ENCODE results near the gene NPLOC4.

Gene NPLOC4

GRCh38 chr17:81662002-81662401 lies 25.1 kb upstream of the NPLOC4 start:
- DNase-seq (ENCODE audit: low read depth, low spot score): no peak
- no peaks in the 10 kb centered on the region for H3K9me3 ChIP-seq (ENCODE audit: control insufficient read depth, insufficient read depth, low read length)
- H3K27ac ChIP-seq (ENCODE audit: low read length): no peak overlapping the region
- no peaks in the 10 kb centered on the region for H3K27me3 ChIP-seq (ENCODE audit: control insufficient read depth, insufficient read depth, low read length)
- H3K4me3 ChIP-seq (ENCODE audit: low read length): no peak overlapping the region
- H3K36me3 ChIP-seq (ENCODE audit: control insufficient read depth, insufficient read depth, low read length): peaks cover 8% of the 10 kb centered on the region; the same call in 1 of the 2 replicates
- no CpG with 5 or more reads among the region's 4 CpGs for WGBS (ENCODE audit: insufficient coverage, insufficient read length)
- peaks cover 4% of the 10 kb centered on the region for H3K4me1 ChIP-seq (ENCODE audit: control insufficient read depth, insufficient read depth, low read length)

DNA sequence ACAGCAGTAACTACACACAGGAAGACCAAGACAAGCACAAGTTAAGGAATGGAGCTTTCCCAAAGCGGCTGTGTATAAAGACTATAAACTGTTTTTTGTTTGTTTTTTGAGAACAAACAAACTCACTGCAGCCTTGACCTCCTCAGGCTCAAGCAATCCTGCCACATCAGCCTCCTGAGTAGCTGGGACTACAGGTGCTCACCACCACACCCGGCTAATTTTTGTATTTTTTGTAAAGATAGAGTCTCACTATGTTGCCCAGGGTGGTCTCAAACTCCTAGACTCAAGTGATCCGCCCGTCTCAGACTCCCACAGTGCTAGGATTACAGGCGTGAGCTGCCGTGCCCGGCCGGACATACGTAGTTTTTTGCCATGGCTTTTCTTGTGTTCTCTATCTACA lies 23.5 kb upstream of the NPLOC4 start:
- WGBS (ENCODE audit: insufficient coverage, insufficient read length): no CpG with 5 or more reads among the region's 9 CpGs
- Histone ChIP-seq H3K4me1 (ENCODE audit: control insufficient read depth, insufficient read depth, low read length) (peaks cover 2% of the 10 kb centered on the region; the same call in 1 of the 2 replicates), H3K36me3 (ENCODE audit: control insufficient read depth, insufficient read depth, low read length) (peaks cover 8% of the 10 kb centered on the region; the same call in 1 of the 2 replicates), H3K4me3 (ENCODE audit: low read length) (no peak overlapping the region), H3K27me3 (ENCODE audit: control insufficient read depth, insufficient read depth, low read length) (no peaks in the 10 kb centered on the region), H3K9me3 (ENCODE audit: control insufficient read depth, insufficient read depth, low read length) (no peaks in the 10 kb centered on the region), H3K27ac (ENCODE audit: low read length) (no peak overlapping the region)
- no peak for DNase-seq (ENCODE audit: low read depth, low spot score)

DNA sequence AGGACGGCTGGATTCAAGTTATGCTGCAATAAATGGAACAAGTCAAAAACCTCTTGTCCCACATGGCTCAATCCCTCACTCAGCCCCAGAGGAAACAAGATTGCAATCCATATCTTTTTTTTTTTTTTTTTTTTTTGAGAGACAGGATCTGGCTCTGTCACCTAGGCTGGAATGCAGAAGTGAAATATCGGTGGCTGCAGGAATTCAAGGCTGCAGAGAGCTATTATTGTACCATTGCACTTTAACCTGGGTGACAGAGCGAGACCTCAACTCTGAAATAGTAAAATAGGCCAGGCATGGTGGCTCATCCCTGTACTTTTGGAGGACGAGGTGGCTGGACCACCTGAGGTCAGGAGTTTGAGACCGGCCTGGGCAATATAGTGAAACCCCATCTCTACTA lies 22.1 kb upstream of the NPLOC4 start:
- Histone ChIP-seq H3K36me3 (ENCODE audit: control insufficient read depth, insufficient read depth, low read length) (peaks cover under 1% of the 10 kb centered on the region; the same call in 1 of the 2 replicates), H3K4me1 (ENCODE audit: control insufficient read depth, insufficient read depth, low read length) (no peaks in the 10 kb centered on the region; the same call in 1 of the 2 replicates), H3K27ac (ENCODE audit: low read length) (no peak overlapping the region), H3K4me3 (ENCODE audit: low read length) (no peak overlapping the region), H3K27me3 (ENCODE audit: control insufficient read depth, insufficient read depth, low read length) (no peaks in the 10 kb centered on the region), H3K9me3 (ENCODE audit: control insufficient read depth, insufficient read depth, low read length) (no peaks in the 10 kb centered on the region)
- WGBS (ENCODE audit: insufficient coverage, insufficient read length): no CpG with 5 or more reads among the region's 5 CpGs
- no peak for DNase-seq (ENCODE audit: low read depth, low spot score)

- no peak overlapping the region for H3K27ac ChIP-seq (ENCODE audit: low read length)
- WGBS (ENCODE audit: insufficient coverage, insufficient read length): no CpG with 5 or more reads among the region's 4 CpGs
- no peak for DNase-seq (ENCODE audit: low read depth, low spot score)
These were observed 19.9 kb upstream of the NPLOC4 start for GRCh38 chr17:81656835-81657234.

GRCh38 chr17:81656118-81656743 lies 19.3 kb upstream of the NPLOC4 start, which contains the start of gene PDE6G:
TSS of gene PDE6G (minus strand) at chr17:81656542. CDS start at chr17:81653305, 3,237 bp downstream.
- Histone ChIP-seq H3K4me3 (ENCODE audit: low read length) (no peak within 1 kb of the TSS), H3K9me3 (ENCODE audit: control insufficient read depth, insufficient read depth, low read length) (no peaks in the 10 kb centered on the region), H3K27me3 (ENCODE audit: control insufficient read depth, insufficient read depth, low read length) (no peaks in the 10 kb centered on the region), H3K4me1 (ENCODE audit: control insufficient read depth, insufficient read depth, low read length) (peaks cover 5% of the 10 kb centered on the region), H3K27ac (ENCODE audit: low read length) (no peak within 1 kb of the TSS), H3K36me3 (ENCODE audit: control insufficient read depth, insufficient read depth, low read length) (no peaks in the 10 kb centered on the region)
- no peak for DNase-seq (ENCODE audit: low read depth, low spot score)
- WGBS (ENCODE audit: insufficient coverage, insufficient read length): no CpG with 5 or more reads among the region's 15 CpGs

More at GRCh38 chr17:81656835-81657234, 19.9 kb upstream of the NPLOC4 start:
- no peak overlapping the region for H3K4me3 ChIP-seq (ENCODE audit: low read length)
- H3K4me1 ChIP-seq (ENCODE audit: control insufficient read depth, insufficient read depth, low read length): peaks cover 5% of the 10 kb centered on the region
- H3K9me3 ChIP-seq (ENCODE audit: control insufficient read depth, insufficient read depth, low read length): no peaks in the 10 kb centered on the region
- no peaks in the 10 kb centered on the region for H3K27me3 ChIP-seq (ENCODE audit: control insufficient read depth, insufficient read depth, low read length)
- no peaks in the 10 kb centered on the region for H3K36me3 ChIP-seq (ENCODE audit: control insufficient read depth, insufficient read depth, low read length)

GRCh38 chr17:81655378-81656117 lies 18.6 kb upstream of the NPLOC4 start:
- H3K4me1 ChIP-seq (ENCODE audit: control insufficient read depth, insufficient read depth, low read length): peaks cover 5% of the 10 kb centered on the region
- no CpG with 5 or more reads among the region's 18 CpGs for WGBS (ENCODE audit: insufficient coverage, insufficient read length)
- DNase-seq (ENCODE audit: low read depth, low spot score): no peak

DNA sequence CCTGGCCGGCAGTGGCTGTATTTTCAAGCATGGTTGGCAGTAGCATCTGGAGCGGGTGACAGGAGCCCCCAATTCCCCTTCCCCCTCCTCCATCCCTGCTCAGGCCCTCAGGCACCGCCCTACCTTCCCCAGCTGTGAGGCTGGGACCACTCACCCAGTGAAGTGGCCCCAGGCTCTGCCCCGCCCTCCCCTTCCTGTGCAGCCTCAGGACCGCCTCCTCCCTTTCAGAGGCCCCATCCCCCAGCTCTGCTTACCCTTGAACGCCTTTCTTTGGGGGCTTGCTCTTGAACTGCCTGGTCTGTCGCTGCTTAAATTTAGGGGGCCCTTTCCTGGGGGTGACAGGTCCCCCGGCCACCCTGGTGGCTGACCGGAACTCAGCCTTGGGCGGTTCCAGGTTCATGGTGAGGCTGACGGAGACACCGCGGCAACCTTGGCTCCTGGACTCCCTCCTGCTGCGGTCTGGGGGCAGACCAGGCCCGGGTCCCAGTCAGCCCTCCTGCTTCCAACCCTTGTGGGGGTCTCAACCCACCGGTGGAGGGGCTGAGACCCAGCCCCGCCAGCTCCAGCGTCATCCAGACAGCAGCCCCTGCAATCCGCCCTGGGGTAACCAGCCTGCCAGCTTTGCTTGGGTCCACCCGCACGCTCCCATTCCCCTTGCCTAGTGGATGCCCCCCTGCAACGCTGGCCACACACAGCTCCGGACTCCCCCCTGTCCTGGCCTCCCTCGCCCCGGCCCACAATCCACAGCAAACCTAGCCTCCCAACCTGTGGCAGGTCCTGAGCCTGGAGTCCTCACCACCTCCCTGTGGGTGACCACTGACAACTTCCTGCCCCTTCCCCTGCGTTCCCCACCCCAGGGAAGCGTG lies 16.2 kb upstream of the NPLOC4 start:
- H3K9me3 ChIP-seq (ENCODE audit: control insufficient read depth, insufficient read depth, low read length): no peaks in the 10 kb centered on the region
- H3K27me3 ChIP-seq (ENCODE audit: control insufficient read depth, insufficient read depth, low read length): peaks cover 3% of the 10 kb centered on the region; the same call in 1 of the 2 replicates
- no peak overlapping the region for H3K4me3 ChIP-seq (ENCODE audit: low read length)
- H3K36me3 ChIP-seq (ENCODE audit: control insufficient read depth, insufficient read depth, low read length): no peaks in the 10 kb centered on the region
- WGBS (ENCODE audit: insufficient coverage, insufficient read length): no CpG with 5 or more reads among the region's 27 CpGs
- no peak for DNase-seq (ENCODE audit: low read depth, low spot score)
- peaks cover 5% of the 10 kb centered on the region for H3K4me1 ChIP-seq (ENCODE audit: control insufficient read depth, insufficient read depth, low read length)
- H3K27ac ChIP-seq (ENCODE audit: low read length): no peak overlapping the region

More at GRCh38 chr17:81655378-81656117, 18.6 kb upstream of the NPLOC4 start:
- H3K4me3 ChIP-seq (ENCODE audit: low read length): no peak overlapping the region
- H3K27ac ChIP-seq (ENCODE audit: low read length): no peak overlapping the region
- H3K36me3 ChIP-seq (ENCODE audit: control insufficient read depth, insufficient read depth, low read length): no peaks in the 10 kb centered on the region
- H3K27me3 ChIP-seq (ENCODE audit: control insufficient read depth, insufficient read depth, low read length): no peaks in the 10 kb centered on the region
- no peaks in the 10 kb centered on the region for H3K9me3 ChIP-seq (ENCODE audit: control insufficient read depth, insufficient read depth, low read length)

- Histone ChIP-seq H3K9me3 (ENCODE audit: control insufficient read depth, insufficient read depth, low read length) (no peaks in the 10 kb centered on the region), H3K4me3 (ENCODE audit: low read length) (no peak overlapping the region), H3K27me3 (ENCODE audit: control insufficient read depth, insufficient read depth, low read length) (peaks cover 11% of the 10 kb centered on the region), H3K4me1 (ENCODE audit: control insufficient read depth, insufficient read depth, low read length) (peaks cover 14% of the 10 kb centered on the region), H3K36me3 (ENCODE audit: control insufficient read depth, insufficient read depth, low read length) (no peaks in the 10 kb centered on the region), H3K27ac (ENCODE audit: low read length) (no peak overlapping the region)
- no peak for DNase-seq (ENCODE audit: low read depth, low spot score)
- WGBS (ENCODE audit: insufficient coverage, insufficient read length): no CpG with 5 or more reads among the region's 10 CpGs
These were observed 14.8 kb upstream of the NPLOC4 start for GRCh38 chr17:81651692-81652091.

- Histone ChIP-seq H3K27me3 (ENCODE audit: control insufficient read depth, insufficient read depth, low read length) (peaks cover 11% of the 10 kb centered on the region), H3K4me1 (ENCODE audit: control insufficient read depth, insufficient read depth, low read length) (peaks cover 14% of the 10 kb centered on the region), H3K36me3 (ENCODE audit: control insufficient read depth, insufficient read depth, low read length) (no peaks in the 10 kb centered on the region), H3K9me3 (ENCODE audit: control insufficient read depth, insufficient read depth, low read length) (no peaks in the 10 kb centered on the region), H3K4me3 (ENCODE audit: low read length) (no peak overlapping the region), H3K27ac (ENCODE audit: low read length) (no peak overlapping the region)
- no CpG with 5 or more reads among the region's 9 CpGs for WGBS (ENCODE audit: insufficient coverage, insufficient read length)
- no peak for DNase-seq (ENCODE audit: low read depth, low spot score)
These were observed 14.0 kb upstream of the NPLOC4 start for GRCh38 chr17:81650951-81651350.

GRCh38 chr17:81648707-81649085 lies 11.8 kb upstream of the NPLOC4 start:
- Histone ChIP-seq H3K4me3 (ENCODE audit: low read length) (peak overlapping the region; percentile 33; the same call in 1 of the 2 replicates), H3K9me3 (ENCODE audit: control insufficient read depth, insufficient read depth, low read length) (no peaks in the 10 kb centered on the region), H3K27me3 (ENCODE audit: control insufficient read depth, insufficient read depth, low read length) (peaks cover 11% of the 10 kb centered on the region), H3K27ac (ENCODE audit: low read length) (no peak overlapping the region), H3K36me3 (ENCODE audit: control insufficient read depth, insufficient read depth, low read length) (no peaks in the 10 kb centered on the region), H3K4me1 (ENCODE audit: control insufficient read depth, insufficient read depth, low read length) (peaks cover 14% of the 10 kb centered on the region)
- DNase-seq (ENCODE audit: low read depth, low spot score): no peak
- WGBS (ENCODE audit: insufficient coverage, insufficient read length): no CpG with 5 or more reads among the region's 14 CpGs

All from iPS DF 6.9 (cell line).